Endothelial cell of umbilical vein (primary cell): ENCODE measurements around the gene CLPTM1L. TPM values are rescaled to one million over a fixed set of nuclear protein-coding genes. Genes with fewer than 3 reads are reported as not detected.

Experiments
- BruUV-seq: library from RNA; stranded (reverse); fragments of 400-500 nt; replicated peaks from 2 replicates; lab custom pipeline; 2021; lab: Mats Ljungman, UMichigan
- CTCF ChIA-PET: fragments of 300-600, 350-600 bp; sonication (Branson Sonifier 250); formaldehyde crosslinking; loops from one replicate; lab custom pipeline; 2021; ENCODE audit warnings: antibody characterized with exemption, inconsistent platforms; lab: Charles Lee
- POLR2A ChIA-PET: fragments of 300-600, 350-600 bp; sonication (Branson Sonifier 250); formaldehyde crosslinking; loops from one replicate; lab custom pipeline; 2021; ENCODE audit warnings: antibody characterized with exemption, inconsistent platforms; lab: Charles Lee
- DNase-seq: peaks from one replicate; pipeline ENCODE4 v3.0.0-alpha.2; 2011; ENCODE audit warnings: low read depth, low spot score
- FAIRE-seq: peaks from 2 replicates; lab custom pipeline; 2011; peaks lifted over from hg19 to GRCh38; lab: Jason Lieb, UNC
- H2AFZ ChIP-seq: 2 replicates; pipeline ENCODE4 v1.6.0; 2012; ENCODE audit warnings: low read depth, low read length, control low read depth, inconsistent platforms
- H3K27ac ChIP-seq: 2 replicates; pipeline ENCODE4 v1.5.1; 2011; ENCODE audit warnings: low read depth, mild to moderate bottlenecking, control low read depth, low read length, moderate library complexity; ENCODE audit not compliant: insufficient read depth
- H3K27me3 ChIP-seq, 2 experiments: 2 replicates each; pipeline versions ENCODE4 v1.6.0 to v1.6.1; 2011; ENCODE audit warnings: low read length in 2 of 2, mixed read lengths in 1 of 2; ENCODE audit not compliant: control insufficient read depth in 2 of 2, insufficient read depth in 2 of 2
- H3K36me3 ChIP-seq, 2 experiments: 2 replicates in 1 of 2; 3 replicates in 1 of 2; pipeline ENCODE4 v1.5.1; 2011; ENCODE audit warnings: low read length in 2 of 2, mild to moderate bottlenecking in 1 of 2, moderate library complexity in 1 of 2; ENCODE audit not compliant: control insufficient read depth in 2 of 2, insufficient read depth in 2 of 2; ENCODE audit errors: extremely low read depth in 1 of 2
- H3K4me1 ChIP-seq: 3 replicates; pipeline ENCODE4 v1.5.1; 2011; ENCODE audit warnings: mild to moderate bottlenecking, low read length; ENCODE audit not compliant: control insufficient read depth, insufficient read depth; ENCODE audit errors: extremely low read depth
- H3K4me2 ChIP-seq: 2 replicates; pipeline ENCODE4 v1.6.1; 2011; ENCODE audit warnings: low read length, control low read depth, mixed read lengths; ENCODE audit not compliant: insufficient read depth
- H3K4me3 ChIP-seq, 3 experiments: fragments of 200-600 bp in 1 of 3; sonication (generic), shearing (Covaris generic) in 1 of 3; replicated peaks in 1 of 3; 2 replicates each; pipeline ENCODE4 v1.5.1; 2011 to 2016; ENCODE audit warnings: control low read depth in 3 of 3, low read length in 3 of 3, mild to moderate bottlenecking in 2 of 3, inconsistent platforms in 1 of 3, low read depth in 1 of 3, moderate library complexity in 1 of 3; ENCODE audit not compliant: insufficient read depth in 1 of 3
- H3K79me2 ChIP-seq: 2 replicates; pipeline ENCODE4 v1.6.0; 2012; ENCODE audit warnings: low read length, inconsistent platforms; ENCODE audit not compliant: control insufficient read depth, insufficient read depth
- H3K9ac ChIP-seq: replicated peaks from 2 replicates; pipeline ENCODE3; 2011; ENCODE audit warnings: low read length, control low read depth; ENCODE audit not compliant: insufficient read depth; ENCODE audit errors: extremely low read depth
- H3K9me1 ChIP-seq: replicated peaks from 3 replicates; pipeline ENCODE4 v1.6.0; 2011; ENCODE audit warnings: mild to moderate bottlenecking, low read length; ENCODE audit not compliant: control insufficient read depth, insufficient read depth; ENCODE audit errors: extremely low read depth
- H3K9me3 ChIP-seq: replicated peaks from 2 replicates; pipeline ENCODE4 v1.5.1; 2012; ENCODE audit warnings: low read length, inconsistent platforms; ENCODE audit not compliant: control insufficient read depth, insufficient read depth
- H4K20me1 ChIP-seq: replicated peaks from 2 replicates; pipeline ENCODE3; 2011; ENCODE audit warnings: mild to moderate bottlenecking, low read length; ENCODE audit not compliant: control insufficient read depth, insufficient read depth; ENCODE audit errors: extremely low read depth
- EZH2 ChIP-seq: IDR thresholded peaks from 2 replicates; pipeline ENCODE4 v1.6.1; 2012; ENCODE audit warnings: borderline replicate concordance, low read depth, mild to moderate bottlenecking, moderate library complexity, low read length, inconsistent platforms; ENCODE audit not compliant: severe bottlenecking
- FOS ChIP-seq: IDR thresholded peaks from 2 replicates; pipeline ENCODE4 v1.6.1; 2011; ENCODE audit warnings: mild to moderate bottlenecking, low read length, moderate library complexity, borderline replicate concordance; ENCODE audit not compliant: insufficient read depth
- GATA2 ChIP-seq: IDR thresholded peaks from 2 replicates; pipeline ENCODE4 v1.7.0; 2011; ENCODE audit warnings: low read depth, mild to moderate bottlenecking, moderate library complexity, mixed read lengths, low read length; ENCODE audit not compliant: insufficient read length, insufficient read depth
- JUN ChIP-seq: IDR thresholded peaks from 2 replicates; pipeline ENCODE4 v1.6.1; 2011; ENCODE audit warnings: borderline replicate concordance, low read depth; ENCODE audit not compliant: insufficient read length, insufficient read depth
- MYC ChIP-seq: IDR thresholded peaks from one replicate; pipeline ENCODE4 v1.6.1; 2011; ENCODE audit warnings: mild to moderate bottlenecking, low read depth, low read length
- POLR2A ChIP-seq: IDR thresholded peaks from 2 replicates; pipeline ENCODE4 v1.6.1; 2012; ENCODE audit warnings: low read depth, mild to moderate bottlenecking, control low read depth, low read length
- POLR2AphosphoS5 ChIP-seq: IDR thresholded peaks from 2 replicates; pipeline ENCODE4 v1.6.1; 2012; ENCODE audit warnings: low read depth, mild to moderate bottlenecking, control low read depth, low read length, moderate library complexity; ENCODE audit not compliant: insufficient read depth
- dilution Hi-C: fragments of 300-500 bp; cut with MboI; formaldehyde crosslinking; loops from one replicate; pipeline ENCODE4 v1.15.0; 2019; ENCODE audit warnings: low sequenced_read_pairs; ENCODE audit not compliant: extremely low pct_ligation_motif_present
- intact Hi-C: fragments of 100-400 bp; cut with micrococcal nuclease; formaldehyde crosslinking; loops from one replicate; pipeline ENCODE4 v1.10.0; 2022
- polyA plus RNA-seq, 4 experiments: library from polyadenylated mRNA; depleted of rRNA in 3 of 4; stranded (reverse) in 3 of 4; unstranded in 1 of 4; fragments of >200 nt; gene quantifications; 2 replicates each; pipeline versions ENCODE4 v1.2.1 to v1.2.3, GENCODE V29; 2011 to 2012; ENCODE audit warnings: missing spikeins in 1 of 4
- total RNA-seq: library from RNA; stranded (reverse); gene quantifications from 2 replicates; pipeline ENCODE4 v1.2.3, GENCODE V29; 2021
- TF ChIP-seq, protein P1 (sequence below): IDR thresholded peaks from 2 replicates; pipeline ENCODE4 v1.6.1; 2011; ENCODE audit not compliant: insufficient read depth, insufficient read length
- TF ChIP-seq, protein P2 (sequence below), 2 donors: IDR thresholded peaks; 1 replicate in 1 of 2; 2 replicates in 1 of 2; pipeline ENCODE4 v1.5.1; 2011; ENCODE audit warnings: low read length in 2 of 2, mild to moderate bottlenecking in 2 of 2, moderate library complexity in 2 of 2, control low read depth in 1 of 2, inconsistent platforms in 1 of 2, low read depth in 1 of 2; ENCODE audit not compliant: insufficient read depth in 1 of 2; ENCODE audit errors: extremely low read depth in 1 of 2

CLPTM1L gene
- total and polyA plus RNA-seq, 2 donors (not counting 3 experiments of a cell fraction or from before 2014, with no cell fraction given): 116 to 191 TPM

- POLR2A ChIA-PET: no interaction called here
- no TSS peak for BruUV-seq
- no peaks in the 10 kb centered on the region for H3K9me1 ChIP-seq
- intact Hi-C loops (no loop called here), dilution Hi-C loops (no loop called here)
- H3K9me3 ChIP-seq: no peaks in the 10 kb centered on the region
- H3K4me3 ChIP-seq: no peak overlapping the region
- DNase-seq: no peak
- H3K79me2 ChIP-seq: no peaks in the 10 kb centered on the region
- no peak overlapping the region for H3K4me2 ChIP-seq
- H3K27ac ChIP-seq: no peak overlapping the region
- no peaks in the 10 kb centered on the region for H3K36me3 ChIP-seq
- no peak for TF ChIP-seq EZH2
- no peak for TF ChIP-seq POLR2A
- TF ChIP-seq FOS: no peak
- no peak for TF ChIP-seq POLR2AphosphoS5
- TF ChIP-seq, protein P1, sequence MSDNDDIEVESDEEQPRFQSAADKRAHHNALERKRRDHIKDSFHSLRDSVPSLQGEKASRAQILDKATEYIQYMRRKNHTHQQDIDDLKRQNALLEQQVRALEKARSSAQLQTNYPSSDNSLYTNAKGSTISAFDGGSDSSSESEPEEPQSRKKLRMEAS: no peak
- no peak for TF ChIP-seq MYC
- no peak for TF ChIP-seq GATA2
- TF ChIP-seq, protein P2, sequence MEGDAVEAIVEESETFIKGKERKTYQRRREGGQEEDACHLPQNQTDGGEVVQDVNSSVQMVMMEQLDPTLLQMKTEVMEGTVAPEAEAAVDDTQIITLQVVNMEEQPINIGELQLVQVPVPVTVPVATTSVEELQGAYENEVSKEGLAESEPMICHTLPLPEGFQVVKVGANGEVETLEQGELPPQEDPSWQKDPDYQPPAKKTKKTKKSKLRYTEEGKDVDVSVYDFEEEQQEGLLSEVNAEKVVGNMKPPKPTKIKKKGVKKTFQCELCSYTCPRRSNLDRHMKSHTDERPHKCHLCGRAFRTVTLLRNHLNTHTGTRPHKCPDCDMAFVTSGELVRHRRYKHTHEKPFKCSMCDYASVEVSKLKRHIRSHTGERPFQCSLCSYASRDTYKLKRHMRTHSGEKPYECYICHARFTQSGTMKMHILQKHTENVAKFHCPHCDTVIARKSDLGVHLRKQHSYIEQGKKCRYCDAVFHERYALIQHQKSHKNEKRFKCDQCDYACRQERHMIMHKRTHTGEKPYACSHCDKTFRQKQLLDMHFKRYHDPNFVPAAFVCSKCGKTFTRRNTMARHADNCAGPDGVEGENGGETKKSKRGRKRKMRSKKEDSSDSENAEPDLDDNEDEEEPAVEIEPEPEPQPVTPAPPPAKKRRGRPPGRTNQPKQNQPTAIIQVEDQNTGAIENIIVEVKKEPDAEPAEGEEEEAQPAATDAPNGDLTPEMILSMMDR (IDR thresholded peaks at IDR 0.05; ENCODE audit: extremely low read depth in 1 of 2, insufficient read depth in 1 of 2, low read depth in 1 of 2, low read length in 2 of 2): no peak
- TF ChIP-seq JUN: no peak
- H4K20me1 ChIP-seq: no peaks in the 10 kb centered on the region
- H2AFZ ChIP-seq: no peak overlapping the region
- no peaks in the 10 kb centered on the region for H3K27me3 ChIP-seq
- H3K9ac ChIP-seq: no peak overlapping the region
- CTCF ChIA-PET: interaction anchor here (1.0 to 2.5 kb wide), 3 partner anchors 35 to 274 kb away, joined by 3 to 10 read pairs (median 5); partner anchors contain the start of gene CLPTM1L
- no peak for FAIRE-seq
- no peaks in the 10 kb centered on the region for H3K4me1 ChIP-seq
These were observed 34.2 kb upstream of the CLPTM1L start for GRCh38 chr5:1378866-1379659.
